H1 (cell line): ENCODE data around the gene PRODH2. TPM values are rescaled to one million over a fixed set of nuclear protein-coding genes. Genes with fewer than 3 reads are reported as not detected.

Experiments used
- CTCF ChIA-PET: fragments of 300-600 bp; sonication (Branson Sonifier 250); formaldehyde crosslinking; loops from one replicate; lab custom pipeline; 2021; ENCODE audit not compliant: partially characterized antibody; lab: Charles Lee
- POLR2A ChIA-PET: fragments of 300-600 bp; sonication (Branson Sonifier 250); formaldehyde crosslinking; loops from one replicate; lab custom pipeline; 2021; ENCODE audit warnings: inconsistent platforms; ENCODE audit not compliant: partially characterized antibody; lab: Charles Lee
- DNase-seq, 2 experiments: peaks; one replicate each; pipeline versions ENCODE4 v3.0.0 to v3.0.0-alpha.2; 2010 to 2022; ENCODE audit warnings: low spot score in 2 of 2, low read depth in 1 of 2, mixed read lengths in 1 of 2
- FAIRE-seq: peaks from 2 replicates; lab custom pipeline; 2011; peaks lifted over from hg19 to GRCh38; lab: Jason Lieb, UNC
- H2AFZ ChIP-seq: 2 replicates; pipeline ENCODE4 v1.8.1; 2012; ENCODE audit warnings: low read length, inconsistent platforms
- H2AK5ac ChIP-seq: 2 replicates; pipeline ENCODE4 v1.6.1; 2013; ENCODE audit warnings: low read depth, low read length
- H2BK120ac ChIP-seq: replicated peaks from 2 replicates; pipeline ENCODE3; 2013; ENCODE audit warnings: low read depth, low read length, inconsistent platforms
- H2BK12ac ChIP-seq: 2 replicates; pipeline ENCODE4 v1.6.1; 2013; ENCODE audit warnings: low read depth, low read length
- H2BK15ac ChIP-seq: 2 replicates; pipeline ENCODE4 v1.6.1; 2013; ENCODE audit warnings: low read length
- H2BK20ac ChIP-seq: 2 replicates; pipeline ENCODE4 v1.6.1; 2013; ENCODE audit warnings: low read length
- H2BK5ac ChIP-seq: 2 replicates; pipeline ENCODE4 v1.6.1; 2013; ENCODE audit warnings: low read depth, low read length
- H3K14ac ChIP-seq: 2 replicates; pipeline ENCODE4 v1.6.1; 2013; ENCODE audit warnings: inconsistent platforms; ENCODE audit not compliant: insufficient read length
- H3K18ac ChIP-seq: 2 replicates; pipeline ENCODE4 v1.6.1; 2013; ENCODE audit warnings: low read length; ENCODE audit errors: extremely low read depth
- H3K23ac ChIP-seq: 2 replicates; pipeline ENCODE4 v1.6.1; 2013; ENCODE audit warnings: inconsistent platforms; ENCODE audit not compliant: insufficient read length
- H3K23me2 ChIP-seq: 2 replicates; pipeline ENCODE4 v1.6.1; 2013; ENCODE audit warnings: low read depth, low read length
- H3K27ac ChIP-seq: 2 replicates; pipeline ENCODE4 v1.6.1; 2011; ENCODE audit warnings: low read depth, low read length, inconsistent platforms
- H3K27me3 ChIP-seq, 4 experiments: replicated peaks in 1 of 4; 1 replicate in 1 of 4; 2 replicates in 3 of 4; pipeline versions ENCODE4 v1.6.1 to v1.8.1; 2011 to 2013; ENCODE audit warnings: low read length in 3 of 4, mild to moderate bottlenecking in 3 of 4, inconsistent platforms in 2 of 4, mixed read lengths in 2 of 4, moderate library complexity in 1 of 4; ENCODE audit not compliant: control insufficient read depth in 3 of 4, insufficient read depth in 3 of 4; ENCODE audit errors: extremely low read depth in 1 of 4
- H3K36me3 ChIP-seq, 4 experiments: 2 replicates each; pipeline versions ENCODE4 v1.6.1 to v1.8.1; 2011 to 2013; ENCODE audit warnings: mild to moderate bottlenecking in 4 of 4, low read length in 3 of 4, moderate library complexity in 2 of 4, control low read depth in 1 of 4, inconsistent platforms in 1 of 4; ENCODE audit not compliant: insufficient read depth in 4 of 4, control insufficient read depth in 2 of 4
- H3K4ac ChIP-seq: replicated peaks from 2 replicates; pipeline ENCODE3; 2013; ENCODE audit warnings: low read length, low read depth, mixed read lengths, inconsistent platforms; ENCODE audit not compliant: insufficient read length
- H3K4me1 ChIP-seq, 4 experiments: replicated peaks in 1 of 4; 1 replicate in 1 of 4; 2 replicates in 3 of 4; pipeline versions ENCODE4 v1.6.1 to v1.8.1; 2011 to 2013; ENCODE audit warnings: low read length in 3 of 4, inconsistent platforms in 2 of 4, mixed read lengths in 1 of 4; ENCODE audit not compliant: insufficient read depth in 4 of 4, control insufficient read depth in 3 of 4
- H3K4me2 ChIP-seq, 2 experiments: 2 replicates each; pipeline versions ENCODE4 v1.6.1 to v1.8.1; 2011 to 2013; ENCODE audit warnings: low read depth in 2 of 2, low read length in 2 of 2, control low read depth in 1 of 2, inconsistent platforms in 1 of 2, mild to moderate bottlenecking in 1 of 2; ENCODE audit not compliant: insufficient read depth in 1 of 2
- H3K4me3 ChIP-seq, 4 experiments: fragments of 200-600, 300-600 bp in 1 of 4; sonication (generic), shearing (Covaris generic), sonication (Bioruptor Twin) in 1 of 4; 2 replicates each; pipeline versions ENCODE4 v1.5.1 to v1.8.1; 2011 to 2016; ENCODE audit warnings: low read length in 4 of 4, low read depth in 3 of 4, control low read depth in 2 of 4, inconsistent platforms in 2 of 4, mild to moderate bottlenecking in 2 of 4, mixed read lengths in 1 of 4, moderate library complexity in 1 of 4; ENCODE audit not compliant: insufficient read depth in 2 of 4; ENCODE audit errors: extremely low read depth in 1 of 4
- H3K56ac ChIP-seq: replicated peaks from 2 replicates; pipeline ENCODE3; 2013; ENCODE audit warnings: low read depth, mild to moderate bottlenecking, mixed read lengths, low read length, inconsistent platforms; ENCODE audit not compliant: insufficient read length
- H3K79me1 ChIP-seq: 2 replicates; pipeline ENCODE4 v1.6.1; 2013; ENCODE audit warnings: low read depth, low read length, control low read depth
- H3K79me2 ChIP-seq, 2 experiments: 2 replicates each; pipeline versions ENCODE4 v1.6.1 to v1.8.1; 2012 to 2013; ENCODE audit warnings: low read length in 2 of 2, mild to moderate bottlenecking in 2 of 2, inconsistent platforms in 1 of 2; ENCODE audit not compliant: insufficient read depth in 2 of 2, control insufficient read depth in 1 of 2
- H3K9ac ChIP-seq, 4 experiments: replicated peaks in 1 of 4; 1 replicate in 1 of 4; 2 replicates in 3 of 4; pipeline versions ENCODE4 v1.6.1 to v1.8.1; 2011 to 2013; ENCODE audit warnings: low read depth in 3 of 4, low read length in 3 of 4, control low read depth in 2 of 4, mild to moderate bottlenecking in 2 of 4, moderate library complexity in 2 of 4, inconsistent platforms in 1 of 4; ENCODE audit errors: extremely low read depth in 1 of 4
- H3K9me3 ChIP-seq, 2 experiments: 2 replicates each; pipeline versions ENCODE4 v1.6.1 to v1.8.1; 2012 to 2013; ENCODE audit warnings: mild to moderate bottlenecking in 2 of 2, moderate library complexity in 2 of 2, control low read depth in 1 of 2, inconsistent platforms in 1 of 2, low read depth in 1 of 2, low read length in 1 of 2, mixed read lengths in 1 of 2; ENCODE audit not compliant: insufficient read depth in 2 of 2
- H4K20me1 ChIP-seq, 2 experiments: replicated peaks in 1 of 2; 2 replicates each; pipeline versions ENCODE3 to v1.8.1; 2011 to 2013; ENCODE audit warnings: inconsistent platforms in 2 of 2, low read length in 2 of 2, mild to moderate bottlenecking in 1 of 2; ENCODE audit not compliant: insufficient read depth in 2 of 2, control insufficient read depth in 1 of 2
- H4K5ac ChIP-seq: 2 replicates; pipeline ENCODE4 v1.6.1; 2013; ENCODE audit warnings: low read length, low read depth, mixed read lengths, inconsistent platforms; ENCODE audit not compliant: insufficient read length
- H4K8ac ChIP-seq: 2 replicates; pipeline ENCODE4 v1.8.0; 2013; ENCODE audit warnings: mild to moderate bottlenecking, moderate library complexity, low read length, inconsistent platforms; ENCODE audit not compliant: insufficient read depth; ENCODE audit errors: extremely low read depth
- H4K91ac ChIP-seq: replicated peaks from 2 replicates; pipeline ENCODE3; 2013; ENCODE audit warnings: low read length, mixed read lengths, inconsistent platforms; ENCODE audit not compliant: insufficient read length
- CHD1 ChIP-seq: IDR thresholded peaks from 2 replicates; pipeline ENCODE4 v1.6.1; 2012; ENCODE audit warnings: low read depth, low read length, improper control_type of control experiment
- CTCF ChIP-seq, 3 experiments: IDR thresholded peaks; 1 replicate in 2 of 3; 2 replicates in 1 of 3; pipeline versions ENCODE4 v1.5.1 to v1.6.1; 2011; ENCODE audit warnings: low read length in 3 of 3, mild to moderate bottlenecking in 3 of 3, inconsistent platforms in 2 of 3, low read depth in 1 of 3, moderate library complexity in 1 of 3; ENCODE audit not compliant: insufficient read depth in 1 of 3; ENCODE audit errors: control extremely low read depth in 1 of 3
- SP1 ChIP-seq: IDR thresholded peaks from 2 replicates; pipeline ENCODE4 v1.6.1; 2011; ENCODE audit warnings: low read depth, low read length
- SP4 ChIP-seq: IDR thresholded peaks from 2 replicates; pipeline ENCODE4 v1.6.1; 2012; ENCODE audit warnings: low read length, inconsistent platforms
- TAF1 ChIP-seq: IDR thresholded peaks from 2 replicates; pipeline ENCODE4 v1.6.1; 2011; ENCODE audit warnings: mild to moderate bottlenecking, low read depth, low read length
- WGBS, 2 experiments: shearing (Covaris generic) in 1 of 2; methylation state at CpG; one replicate each; pipeline versions ENCODE4 v1.1.6 to v1.1.7; 2013 to 2015; ENCODE audit warnings: low lambda C conversion rate in 2 of 2, mixed read lengths in 2 of 2, inconsistent platforms in 1 of 2, low coverage in 1 of 2, missing lambda C conversion rate in 1 of 2; ENCODE audit not compliant: insufficient replicate concordance in 2 of 2, insufficient coverage in 1 of 2, insufficient read length in 1 of 2; ENCODE audit errors: extremely low coverage in 1 of 2, missing lambda C conversion rate in 1 of 2; 5-methylcytosine and 5-hydroxymethylcytosine counted together
- polyA plus RNA-seq, 7 experiments: library from polyadenylated mRNA; depleted of rRNA in 3 of 7; stranded (reverse) in 5 of 7; unstranded in 2 of 7; fragments of >200 nt in 5 of 7; fragments of 200-250 nt in 2 of 7; gene quantifications; 1 replicate in 5 of 7; 2 replicates in 1 of 7; 4 replicates in 1 of 7; pipeline versions ENCODE4 v1.2.1 to v1.2.3, GENCODE V29; 2011 to 2013; ENCODE audit warnings: missing spikeins in 2 of 7, mixed read lengths in 2 of 7
- total RNA-seq: library from RNA; stranded (reverse); fragmentation: NEBNext Ultra II Directional; extraction: Animal tissue kit (Norgen Biotek cat#: 25700); gene quantifications from 2 replicates; pipeline ENCODE4 v1.2.1, GENCODE V29; 2021

PRODH2 gene
- total and polyA plus RNA-seq, 2 of the 8 experiments (the other 6 are each of a cell fraction or from before 2014, with no cell fraction given), result not detected

DNA sequence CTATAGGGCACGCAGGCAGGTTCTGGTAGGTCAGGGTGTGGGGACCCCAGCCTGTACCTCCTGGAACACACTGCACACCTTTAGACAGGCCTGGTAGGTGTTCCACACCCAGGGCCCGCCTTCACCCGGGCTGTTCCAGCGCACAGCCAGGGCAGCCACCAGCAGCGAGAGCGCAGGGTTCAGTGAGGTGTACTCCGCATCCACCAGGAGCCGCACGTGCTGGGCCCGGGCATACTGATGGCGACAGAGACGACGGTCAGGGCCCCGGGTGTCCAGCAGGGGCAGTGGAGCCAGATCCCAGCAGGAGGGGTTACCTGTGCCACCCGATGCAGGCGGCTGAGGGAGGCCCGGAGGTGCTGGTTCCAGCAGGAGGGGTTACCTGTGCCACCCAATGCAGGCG, 6.0 kb downstream of the PRODH2 start:
- 85% methylated on average over 17 of the region's 18 CpGs; no CpG with 5 or more reads in 1 of the 2 experiments for WGBS, 2 experiments

More for the DNA sequence above, 6.0 kb downstream of the PRODH2 start:
- H4K20me1 ChIP-seq, result no peaks in the 10 kb centered on the region
- no peaks in the 10 kb centered on the region for H3K79me1 ChIP-seq
- no peaks in the 10 kb centered on the region for H3K36me3 ChIP-seq
- no peak overlapping the region for H2BK12ac ChIP-seq
- H3K18ac ChIP-seq, result no peak overlapping the region
- H3K4me3 ChIP-seq, result no peak overlapping the region
- no peak overlapping the region for H3K4ac ChIP-seq
- no peak overlapping the region for H4K91ac ChIP-seq
- H2AK5ac ChIP-seq, result no peak overlapping the region
- no peaks in the 10 kb centered on the region for H3K9me3 ChIP-seq
- H2BK15ac ChIP-seq, result no peak overlapping the region
- no peaks in the 10 kb centered on the region; a peak in 1 of 7 replicates for H3K27me3 ChIP-seq
- no peak overlapping the region for H2BK120ac ChIP-seq
- FAIRE-seq, result no peak
- H3K9ac ChIP-seq, result no peak overlapping the region
- no peak overlapping the region for H3K56ac ChIP-seq
- H3K23me2 ChIP-seq, result no peaks in the 10 kb centered on the region
- no peak overlapping the region for H3K4me2 ChIP-seq
- no peak overlapping the region for H2BK20ac ChIP-seq
- TF ChIP-seq CHD1 (no peak), SP4 (no peak), SP1 (no peak), CTCF (IDR thresholded peaks at IDR 0.05; ENCODE audit: control extremely low read depth in 1 of 3, insufficient read depth in 1 of 3, low read depth in 1 of 3, low read length in 3 of 3) (peak in 2 of 3 experiments; percentile 4 to 8; a peak in 3 of 4 replicates), TAF1 (no peak)
- TF ChIP-seq, all 59 proteins: peak for 1
- CTCF ChIA-PET, result interaction anchor here (0.7 to 2.3 kb wide), 3 partner anchors 13 to 159 kb away, joined by 3 to 7 read pairs (median 3); no protein-coding TSS in a partner anchor
- Histone ChIP-seq H3K23ac (no peak overlapping the region), H3K4me1 (peaks cover 0 to 2% (median 0%) of the 10 kb centered on the region in 4 experiments; a peak in 2 of 7 replicates), H3K14ac (no peak overlapping the region), H3K79me2 (no peaks in the 10 kb centered on the region), H3K27ac (no peak overlapping the region), H2BK5ac (no peak overlapping the region), H4K8ac (0 out of 2 replicates have a peak overlapping the region, but pooled peaks have one; percentile 11), H4K5ac (no peak overlapping the region), H2AFZ (no peak overlapping the region)
- DNase-seq, result no peak
- POLR2A ChIA-PET, result no interaction called here
